ENCODE measurements around the gene ABLIM3.

DNA sequence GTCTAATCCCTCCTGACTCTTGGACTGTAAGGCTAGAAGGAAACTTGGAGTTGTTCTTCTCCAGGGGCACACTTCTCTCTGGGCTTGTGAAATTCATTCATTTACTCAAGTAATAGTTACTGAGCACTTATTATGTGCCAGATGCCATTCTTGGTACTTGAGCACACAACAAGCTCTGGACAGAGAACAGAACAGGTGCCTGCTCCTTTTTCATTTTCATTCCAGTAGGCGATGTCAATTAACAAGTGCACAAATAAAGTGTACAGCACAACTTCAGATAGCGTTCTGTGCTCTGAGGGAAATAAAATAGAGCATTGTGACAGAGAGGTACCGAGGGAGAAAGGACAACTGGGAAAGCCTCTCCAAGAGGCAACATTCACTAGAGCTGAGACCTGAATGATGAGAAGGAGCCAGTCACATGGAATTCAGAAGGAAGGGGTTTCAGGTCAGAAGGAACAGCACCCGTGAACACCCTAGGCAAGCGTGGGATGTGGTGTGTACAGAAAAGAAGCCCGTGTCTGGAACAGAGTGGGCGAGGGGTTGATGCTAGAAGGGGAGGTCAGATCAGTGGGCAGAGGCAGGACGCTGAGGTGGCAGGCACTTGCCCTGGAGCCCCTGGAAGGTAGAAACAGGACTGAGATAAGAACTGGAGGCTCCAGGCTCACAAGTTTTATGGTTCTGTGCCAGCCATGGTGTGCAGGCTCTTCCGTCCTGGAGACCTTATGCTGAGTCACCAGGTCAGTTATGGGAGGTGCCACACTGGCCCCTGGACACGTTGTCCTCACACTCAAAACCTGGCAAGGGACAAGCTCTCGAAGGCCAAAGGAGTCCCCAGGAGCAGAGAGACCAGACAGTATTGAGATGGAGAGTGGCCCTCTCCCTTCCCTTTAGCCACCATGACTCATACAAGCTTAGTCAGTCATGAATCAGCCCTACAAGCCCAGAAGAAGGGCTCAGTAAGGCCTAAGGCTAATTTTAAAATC is 7.2 kb upstream of the ABLIM3 start:
- TF ChIP-seq CTCF (IDR thresholded peaks at IDR 0.05) (no peak), POLR2A (IDR thresholded peaks at IDR 0.05) (no peak)

Data from thyroid gland (tissue), 4 donors.